GM19351 (cell line): ENCODE data around the gene DTL.
"Not testable (repeated sequence)": the region's sequence is repeated elsewhere in the genome, so short reads cannot be mapped to it uniquely, and the experiment has no call there.

Experiments used
- ATAC-seq: cut with Tn5 transposase; IDR thresholded peaks from one replicate; pipeline ENCODE4 v1.9.1; 2021; ENCODE audit warnings: mild to moderate bottlenecking, moderate library complexity; ENCODE audit not compliant: unreplicated experiment

The DTL gene, protein sequence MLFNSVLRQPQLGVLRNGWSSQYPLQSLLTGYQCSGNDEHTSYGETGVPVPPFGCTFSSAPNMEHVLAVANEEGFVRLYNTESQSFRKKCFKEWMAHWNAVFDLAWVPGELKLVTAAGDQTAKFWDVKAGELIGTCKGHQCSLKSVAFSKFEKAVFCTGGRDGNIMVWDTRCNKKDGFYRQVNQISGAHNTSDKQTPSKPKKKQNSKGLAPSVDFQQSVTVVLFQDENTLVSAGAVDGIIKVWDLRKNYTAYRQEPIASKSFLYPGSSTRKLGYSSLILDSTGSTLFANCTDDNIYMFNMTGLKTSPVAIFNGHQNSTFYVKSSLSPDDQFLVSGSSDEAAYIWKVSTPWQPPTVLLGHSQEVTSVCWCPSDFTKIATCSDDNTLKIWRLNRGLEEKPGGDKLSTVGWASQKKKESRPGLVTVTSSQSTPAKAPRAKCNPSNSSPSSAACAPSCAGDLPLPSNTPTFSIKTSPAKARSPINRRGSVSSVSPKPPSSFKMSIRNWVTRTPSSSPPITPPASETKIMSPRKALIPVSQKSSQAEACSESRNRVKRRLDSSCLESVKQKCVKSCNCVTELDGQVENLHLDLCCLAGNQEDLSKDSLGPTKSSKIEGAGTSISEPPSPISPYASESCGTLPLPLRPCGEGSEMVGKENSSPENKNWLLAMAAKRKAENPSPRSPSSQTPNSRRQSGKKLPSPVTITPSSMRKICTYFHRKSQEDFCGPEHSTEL

DNA sequence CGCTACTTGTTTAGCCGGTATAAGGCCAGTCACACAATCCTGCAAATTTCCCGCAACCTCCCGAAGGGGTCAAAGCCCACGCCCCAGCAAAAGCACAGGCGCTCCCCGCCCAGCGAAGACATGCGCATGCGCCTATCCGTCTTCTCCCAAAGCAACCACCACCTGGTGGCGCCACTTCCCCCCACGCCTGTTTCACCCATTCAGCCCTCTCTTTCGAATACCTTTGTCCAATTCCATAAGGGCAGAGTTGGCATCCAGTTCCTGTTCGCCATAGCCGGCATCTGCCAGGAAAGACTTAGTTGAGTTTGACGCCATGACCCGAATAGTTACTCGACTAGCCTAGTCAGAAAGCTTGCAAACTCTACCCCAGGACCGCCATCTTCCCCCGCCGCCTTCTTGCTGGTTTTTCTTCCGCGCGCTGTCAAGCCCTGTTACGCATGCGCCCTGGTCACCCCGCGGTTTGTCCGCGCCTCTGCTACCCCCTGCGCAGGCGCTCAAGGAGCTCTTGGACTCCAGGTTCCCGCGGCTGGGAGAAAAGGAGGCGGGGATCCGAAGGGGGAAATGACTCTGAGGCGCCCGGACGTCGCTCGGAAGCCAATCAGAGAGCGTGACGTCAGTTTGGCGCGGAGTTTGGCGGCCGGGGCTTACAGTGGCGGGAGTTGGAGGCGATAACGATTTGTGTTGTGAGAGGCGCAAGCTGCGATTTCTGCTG, at the start of gene DTL, which contains the start of gene INTS7:
Gene DTL, plus strand, starts transcription at position 626 of the 712 bp plus-strand sequence. CDS start 143 bp downstream, outside the sequence.
Gene INTS7, minus strand, starts transcription at position 435 of the 712 bp plus-strand sequence. Its CDS starts 120 bp downstream, at position 315.
- peak; percentile 69 for ATAC-seq

DNA sequence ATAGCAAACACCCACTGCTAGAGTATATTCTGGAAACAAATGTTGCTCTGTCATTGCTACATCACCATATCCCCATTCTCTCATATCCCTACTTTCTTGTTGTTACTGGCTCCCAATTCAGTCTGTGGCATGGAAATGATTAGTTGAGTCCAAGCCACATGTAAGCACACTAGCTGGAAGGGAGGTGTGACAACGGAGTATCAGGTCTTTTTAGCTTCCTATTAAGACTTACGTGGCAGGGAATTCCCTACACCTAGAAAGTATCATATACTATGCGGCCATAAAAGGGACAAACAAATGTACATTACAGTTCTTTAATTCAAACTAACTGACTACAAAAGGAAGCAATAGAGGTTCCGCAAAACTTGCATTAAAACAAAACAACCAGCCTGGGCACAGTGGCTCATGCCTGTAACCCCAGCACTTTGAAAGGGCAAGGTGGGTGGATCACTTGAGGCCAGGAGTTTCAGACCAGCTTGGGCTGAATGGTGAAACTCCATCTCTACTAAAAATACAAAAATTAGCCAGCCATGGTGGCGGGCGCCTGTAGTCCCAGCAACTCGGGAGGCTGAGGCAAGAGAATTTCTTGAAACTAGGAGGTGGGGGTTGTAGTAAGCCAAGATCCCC, 48.8 kb upstream of the DTL start:
- ATAC-seq = peak; percentile 48

DNA sequence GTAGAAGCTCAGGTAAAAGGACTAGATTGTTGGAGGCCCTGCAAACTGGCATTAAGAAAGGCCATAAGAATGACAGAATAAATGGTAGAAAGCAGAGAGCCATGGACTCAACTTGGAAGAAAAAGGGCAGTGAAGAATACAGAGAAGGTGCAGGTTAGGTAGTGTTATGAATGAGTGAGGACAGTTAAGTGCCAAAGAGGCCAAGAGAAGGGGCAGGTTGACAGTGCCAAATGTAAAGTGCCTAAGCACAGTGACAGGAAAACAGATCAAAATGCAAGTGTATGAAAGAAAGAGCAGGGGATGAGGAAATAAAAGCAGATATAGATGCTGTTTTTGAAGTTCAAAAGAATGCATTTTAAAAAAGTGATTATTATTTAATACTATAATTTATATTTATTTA, 43.9 kb upstream of the DTL start:
- ATAC-seq = no peak

DNA sequence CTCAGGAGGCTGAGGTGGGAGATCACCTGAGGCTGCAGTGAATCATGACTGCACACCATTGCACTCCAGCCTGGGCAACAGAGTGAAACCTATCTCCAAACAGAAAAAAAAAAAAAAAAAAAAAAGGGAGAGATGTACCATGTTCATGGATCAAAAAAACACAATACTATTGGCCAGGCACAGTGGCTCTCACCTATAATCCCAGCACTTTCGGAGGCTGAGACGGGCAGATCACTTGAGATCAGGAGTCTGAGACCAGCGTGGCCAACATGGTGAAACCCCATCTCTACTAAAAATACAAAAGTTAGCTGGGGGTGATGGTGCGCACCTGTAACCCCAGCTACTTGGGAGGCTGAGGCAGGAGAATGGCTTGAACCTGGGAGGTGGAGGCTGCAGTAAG, 38.1 kb upstream of the DTL start:
- ATAC-seq = not testable (repeated sequence)

DNA sequence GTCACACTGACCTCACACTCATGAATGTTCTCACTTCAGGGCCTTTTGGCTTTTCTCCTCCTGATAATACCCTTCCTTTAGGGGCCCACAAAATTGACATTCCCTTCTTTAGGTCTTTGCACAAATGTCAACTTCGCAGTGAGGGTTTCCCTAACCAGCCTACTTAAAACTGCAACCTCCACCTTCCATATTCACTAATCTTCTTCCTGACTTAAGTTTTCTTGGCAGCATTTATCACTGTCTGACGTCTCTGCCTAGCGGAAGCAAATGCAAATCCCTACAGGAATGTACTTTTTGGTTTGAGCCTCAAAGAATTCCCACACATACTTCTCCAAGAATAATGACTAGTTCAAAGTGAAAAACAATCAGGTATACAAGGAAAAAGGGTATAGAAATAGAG, 33.0 kb upstream of the DTL start:
- no peak for ATAC-seq

DNA sequence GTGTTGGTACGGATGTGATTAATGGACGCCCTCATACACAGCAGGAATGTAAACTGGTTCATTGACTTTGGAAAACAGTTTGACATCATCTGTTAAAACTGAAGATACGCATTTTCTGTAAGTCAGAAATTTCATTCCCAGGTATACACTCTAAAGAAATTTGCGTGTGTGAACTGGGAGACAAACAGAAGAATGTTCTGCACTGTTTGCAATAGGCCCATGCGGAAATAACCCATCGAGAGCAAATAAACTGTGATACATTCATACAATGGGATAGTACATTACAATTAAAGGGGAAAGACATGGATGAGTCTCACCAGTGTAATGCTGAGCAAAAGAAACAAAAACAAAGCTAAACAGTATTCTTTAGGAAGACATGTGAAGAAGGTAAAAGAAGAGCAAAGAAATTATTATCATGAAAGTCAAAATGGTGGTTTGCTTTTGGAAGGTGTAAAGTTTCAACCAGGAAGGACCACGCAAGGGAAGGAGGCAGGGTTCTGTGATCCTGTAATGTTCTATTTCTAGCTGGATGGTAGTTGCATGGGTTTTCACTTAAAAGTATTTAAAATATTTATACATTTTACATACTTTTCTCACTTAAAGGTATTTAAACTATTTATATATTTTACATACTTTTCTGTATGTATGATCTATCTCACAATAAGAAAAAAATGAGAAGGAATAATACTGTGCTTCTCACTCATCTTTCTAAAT, 30.5 kb upstream of the DTL start:
- ATAC-seq = no peak

DNA sequence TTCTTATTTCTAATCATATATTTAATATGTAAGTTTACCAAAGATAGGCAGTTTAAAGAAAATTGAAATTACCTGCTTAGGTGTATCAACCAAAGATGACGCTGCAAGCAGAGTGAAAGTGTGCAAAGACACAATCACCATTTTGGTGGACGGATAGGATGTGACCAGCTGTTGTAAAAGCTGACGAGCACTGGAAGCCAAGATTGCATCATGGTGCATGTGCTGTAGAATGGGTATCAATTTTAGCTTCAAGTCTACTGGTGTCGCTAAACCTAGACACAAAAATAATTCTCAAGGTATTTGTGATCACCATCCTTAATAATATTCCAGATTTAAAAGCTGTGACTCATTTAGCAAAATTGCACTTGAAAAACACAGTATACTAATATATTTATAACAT, 28.4 kb upstream of the DTL start:
- ATAC-seq = no peak

DNA sequence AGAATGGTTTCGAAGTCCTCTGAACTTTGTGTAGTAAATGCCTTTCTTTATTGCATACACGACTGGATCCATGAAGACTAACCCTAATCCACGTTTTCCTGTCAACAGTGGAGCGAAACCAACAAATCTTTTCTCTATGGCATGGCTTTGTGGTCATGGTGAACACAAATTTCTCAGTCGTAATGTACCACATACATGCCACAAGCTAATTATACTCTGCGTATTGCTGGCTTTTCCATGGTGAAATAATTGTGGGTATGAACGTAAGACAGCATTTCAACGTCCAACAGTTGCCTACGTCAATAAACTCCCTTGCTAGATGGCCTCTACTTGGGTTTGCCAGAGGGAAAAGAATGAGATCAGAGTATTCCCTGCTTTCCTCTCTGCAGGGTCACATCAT, 27.7 kb upstream of the DTL start:
- no peak for ATAC-seq

DNA sequence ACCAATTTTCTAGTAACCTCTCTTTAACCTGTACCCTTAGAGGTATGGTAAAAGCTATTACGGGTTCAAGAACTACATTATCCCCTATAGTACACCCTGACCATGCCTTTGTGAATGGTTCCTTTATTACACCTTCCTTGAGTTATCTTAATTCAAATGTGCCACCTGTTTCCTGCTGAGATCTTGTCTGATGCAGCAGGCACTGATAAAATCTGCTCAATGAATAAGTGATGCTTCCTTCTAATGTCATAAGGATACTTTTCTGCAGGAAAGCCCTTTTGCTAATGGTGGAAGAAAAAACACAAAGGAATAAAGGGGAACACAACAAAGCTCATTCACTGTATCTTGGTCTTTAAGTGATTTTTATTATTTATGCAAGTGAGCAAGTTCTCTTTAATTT, 26.0 kb upstream of the DTL start:
- no peak for ATAC-seq

DNA sequence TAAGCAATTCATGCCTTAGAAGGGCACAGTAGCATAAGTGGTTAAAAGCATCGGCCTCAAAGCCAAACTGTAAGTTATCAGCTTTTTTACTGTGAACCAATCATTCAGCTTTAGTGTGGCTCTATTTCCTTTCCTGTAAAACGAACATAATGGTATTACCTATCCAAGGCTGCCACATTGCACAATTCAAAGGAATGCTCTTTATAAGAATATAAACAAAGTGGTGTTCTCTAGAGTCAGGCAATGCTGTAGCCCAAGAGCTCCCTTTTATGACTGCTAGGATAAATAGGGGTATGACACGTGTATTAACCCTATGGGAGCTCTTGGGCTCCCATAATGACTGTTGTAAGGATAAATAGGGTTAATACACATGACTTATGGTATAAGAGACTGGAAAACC, 25.5 kb upstream of the DTL start:
- ATAC-seq = no peak

DNA sequence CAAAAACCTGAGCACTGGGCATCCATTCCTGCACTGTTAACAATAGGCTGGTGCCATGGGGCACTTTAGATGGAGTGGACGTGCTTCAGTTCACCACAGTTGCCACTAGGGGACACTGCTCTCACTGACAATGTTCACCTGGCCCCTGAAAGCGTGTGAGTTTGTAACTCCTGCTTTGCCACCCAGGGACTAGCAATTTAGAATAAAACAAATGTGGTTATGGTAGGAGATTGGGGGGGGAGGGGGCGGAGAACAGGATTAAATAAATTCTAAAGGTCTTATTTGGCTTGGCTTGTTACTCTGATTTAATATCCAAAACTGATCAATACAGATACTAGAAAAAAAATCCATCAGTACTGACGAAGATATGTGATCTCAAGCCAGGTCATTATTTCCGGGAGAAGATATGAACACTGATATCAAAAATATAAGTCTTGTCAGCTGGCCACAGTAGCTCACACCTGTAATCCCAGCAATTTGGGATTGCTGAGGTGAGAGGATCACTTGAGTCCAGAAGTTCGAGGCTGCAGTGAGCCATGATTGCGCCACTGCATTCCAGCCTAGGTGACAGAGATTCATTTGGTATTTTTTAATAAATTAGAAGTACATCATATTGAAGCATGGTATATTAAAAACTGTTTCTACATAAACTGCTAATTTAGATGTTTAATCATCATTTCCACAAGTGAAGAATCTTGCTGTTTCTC, 23.4 kb upstream of the DTL start:
- ATAC-seq = peak; percentile 85

DNA sequence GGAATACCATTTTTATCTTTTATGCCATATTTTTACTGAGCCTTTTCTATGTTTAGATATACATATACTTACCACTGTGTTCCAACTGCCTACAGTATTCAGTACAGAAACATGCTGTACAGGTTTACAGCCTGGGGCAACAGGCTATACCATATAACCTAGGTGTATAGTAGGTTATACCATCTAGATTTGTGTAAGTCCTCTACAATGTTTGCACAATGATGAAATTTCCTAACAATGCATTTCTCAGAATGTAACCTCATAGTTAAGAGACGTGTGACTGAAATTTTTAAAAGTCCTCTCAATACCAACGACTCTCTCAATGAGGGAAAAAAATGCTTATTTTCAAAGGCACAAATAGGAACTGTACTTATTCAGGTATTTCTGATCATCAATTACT, 21.9 kb upstream of the DTL start:
- ATAC-seq = no peak

DNA sequence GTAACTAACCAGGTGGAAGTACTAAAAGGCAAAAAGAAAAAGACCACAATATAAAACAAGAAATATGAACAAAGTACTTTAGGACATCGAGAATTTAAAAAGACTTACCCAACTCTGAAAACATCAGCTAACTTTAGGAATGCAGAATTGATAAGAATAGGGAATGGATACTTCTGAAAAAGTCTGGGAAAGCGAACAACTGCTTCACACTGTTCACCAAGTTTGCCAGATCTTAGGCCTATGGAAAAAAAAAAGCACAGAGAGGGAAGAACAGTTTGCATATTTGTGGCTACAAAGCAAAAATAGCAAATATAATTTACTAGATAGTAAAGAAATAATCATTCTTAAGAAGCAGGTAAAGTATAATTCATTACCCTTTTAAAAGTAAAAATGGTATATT, 14.6 kb upstream of the DTL start:
- no peak for ATAC-seq

DNA sequence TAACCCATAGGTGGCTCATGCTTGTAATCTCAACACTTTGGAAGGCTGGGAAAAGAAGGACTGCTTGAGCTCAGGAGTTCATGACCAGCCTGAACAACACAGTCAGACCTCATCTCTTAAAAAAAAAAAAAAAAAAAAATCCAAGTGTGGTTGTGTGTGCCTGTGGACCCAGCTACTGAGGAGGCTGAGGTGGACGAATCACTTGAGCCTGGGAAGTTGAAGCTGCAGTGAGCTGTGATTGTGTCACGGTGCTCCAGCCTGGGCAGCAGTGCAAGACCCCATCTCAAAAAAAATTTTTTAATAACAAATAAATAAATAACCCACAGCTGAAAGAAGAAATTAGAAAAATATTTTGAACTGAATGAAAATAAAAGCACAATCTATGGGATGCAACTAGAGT, 14.0 kb upstream of the DTL start:
- ATAC-seq = no peak

DNA sequence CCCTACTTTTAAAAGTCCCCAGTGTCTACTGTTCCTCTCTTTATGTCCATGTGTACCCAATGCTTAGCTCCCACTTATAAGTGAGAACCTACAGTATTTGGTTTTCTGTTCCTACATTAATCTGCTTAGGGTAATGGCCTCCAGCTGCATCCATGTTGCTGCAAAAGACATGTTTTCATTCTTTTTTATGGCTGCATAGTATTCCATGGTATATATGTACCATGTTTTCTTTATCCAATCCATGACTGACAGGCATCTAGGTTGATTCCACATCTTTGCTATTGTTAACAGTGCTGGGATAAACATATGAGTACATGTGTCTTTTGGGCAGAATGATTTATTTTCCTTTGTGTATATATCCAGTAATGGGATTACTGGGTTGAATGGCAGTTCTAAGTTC, 12.6 kb upstream of the DTL start:
- not testable (repeated sequence) for ATAC-seq

DNA sequence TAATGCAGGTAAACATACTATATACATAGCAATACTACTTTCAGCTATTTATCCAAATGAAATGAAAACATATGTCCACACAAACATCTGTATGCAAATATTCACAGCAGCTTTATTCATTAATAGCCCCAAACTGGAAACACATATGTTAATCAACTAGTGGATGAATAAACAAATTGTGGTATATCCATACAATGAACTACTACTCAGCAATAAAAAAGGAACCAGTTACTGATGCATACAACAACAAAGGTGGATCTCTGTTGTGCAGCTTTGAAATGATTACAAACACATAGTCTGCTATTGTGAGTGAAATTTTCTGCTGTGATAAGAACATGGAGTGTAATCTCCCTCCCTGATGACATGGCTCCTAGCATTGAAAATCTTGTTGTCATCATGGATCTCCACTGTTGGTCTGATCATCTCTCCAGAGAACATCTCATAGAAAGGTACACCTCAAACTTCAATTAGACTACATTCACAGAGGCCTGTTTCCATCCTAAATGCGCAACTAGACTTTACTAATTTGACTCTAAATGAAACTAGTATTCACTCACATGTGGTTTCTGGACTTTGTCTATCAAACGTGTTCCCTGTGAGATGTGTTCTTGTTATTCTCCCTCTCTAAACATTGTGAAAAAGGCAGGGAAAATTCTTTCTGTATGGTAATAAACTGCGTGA, 10.9 kb upstream of the DTL start:
- no peak for ATAC-seq

DNA sequence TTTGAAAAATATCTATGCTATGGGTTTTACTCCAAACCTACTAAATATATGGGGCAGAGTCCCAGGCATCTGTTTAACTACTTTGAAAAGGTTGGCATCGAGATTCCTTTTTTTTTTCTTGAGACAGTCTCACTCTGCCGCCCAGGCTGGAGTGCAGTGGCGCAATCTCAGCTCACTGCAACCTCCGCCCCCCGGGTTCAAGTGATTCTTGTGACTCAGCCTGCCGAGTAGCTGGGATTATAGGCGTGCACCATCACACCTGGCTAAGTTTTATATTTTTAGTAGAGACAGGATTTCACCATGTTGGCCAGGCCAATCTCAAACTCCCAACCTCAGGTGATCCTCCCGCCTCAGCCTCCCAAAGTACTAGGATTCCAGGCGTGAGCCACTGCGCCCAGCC, 7.8 kb upstream of the DTL start:
- not testable (repeated sequence) for ATAC-seq

DNA sequence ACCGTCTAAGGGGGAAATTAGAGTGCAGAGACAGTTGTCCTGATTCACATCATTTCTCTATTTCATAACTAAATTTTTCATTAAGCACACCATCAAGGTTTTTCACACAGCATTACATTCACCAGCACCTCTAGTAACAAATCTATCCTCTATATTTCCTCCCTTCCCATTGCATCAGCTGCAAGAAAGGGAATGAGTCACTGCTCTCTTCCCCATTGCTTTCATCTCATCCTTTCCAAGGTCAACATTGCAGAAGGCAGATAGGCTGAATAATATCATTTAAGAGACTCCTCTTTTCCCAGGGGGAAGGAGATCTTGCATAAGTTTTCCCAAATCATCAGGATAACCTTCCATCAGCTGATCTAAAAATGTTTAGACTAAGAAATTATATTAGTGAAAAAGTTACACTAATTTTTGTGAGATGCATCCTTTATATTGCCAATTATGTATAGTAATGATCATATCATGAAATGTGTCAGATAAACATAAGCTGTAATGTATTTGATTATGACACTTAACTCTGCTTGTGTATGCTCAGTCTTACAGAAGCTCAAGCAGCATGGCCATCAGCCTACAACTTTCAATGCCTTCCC, 4.5 kb upstream of the DTL start:
- ATAC-seq = no peak
